ENCODE data around the gene HEPN1. TPM values are rescaled to one million over a fixed set of nuclear protein-coding genes. Genes with fewer than 3 reads are reported as not detected.

HEPN1 gene
- polyA plus RNA-seq, 2 of the 4 experiments (the other 2 are of a cell fraction), result not detected

DNA sequence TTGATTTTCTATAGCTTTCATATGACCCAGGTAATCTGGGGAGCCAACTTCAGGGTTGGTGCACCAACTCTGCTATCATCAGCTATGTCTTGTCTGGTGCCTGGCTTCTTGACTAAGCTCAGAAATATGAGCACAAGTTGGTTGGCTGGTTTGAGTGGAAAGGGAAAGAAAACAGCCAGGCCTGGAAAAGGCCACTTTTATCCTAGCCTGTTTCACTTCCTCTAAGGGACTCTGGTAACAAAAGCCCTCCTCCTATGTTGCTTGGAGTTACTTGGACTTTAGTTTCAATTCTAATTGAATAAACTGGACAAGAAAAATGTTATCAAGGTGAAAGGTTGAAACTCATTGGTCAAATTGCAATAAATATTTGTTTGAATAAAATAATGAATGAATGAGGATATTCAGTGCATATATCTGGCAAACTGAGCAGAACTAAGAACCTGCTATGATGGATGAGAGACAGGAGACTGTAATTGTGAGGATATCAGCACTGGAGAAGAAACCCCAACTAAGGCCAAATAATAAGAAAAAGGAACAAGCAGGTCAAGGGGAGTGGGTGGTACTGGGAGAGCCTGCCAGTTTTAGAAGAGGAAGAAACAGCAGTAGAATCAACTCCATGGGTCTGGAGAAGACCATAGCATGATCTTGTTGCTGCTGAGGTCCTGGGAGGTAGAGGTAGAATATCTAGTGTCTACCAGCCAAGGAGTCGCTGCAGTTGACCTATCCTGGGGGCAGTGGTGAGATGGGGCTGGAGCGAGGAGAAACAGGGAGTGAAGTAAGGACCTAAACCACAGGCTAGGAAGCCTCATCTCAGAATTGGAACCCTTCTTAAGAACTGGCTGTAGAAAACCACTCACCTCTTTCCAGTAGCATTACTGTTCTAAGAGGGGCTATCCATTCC lies 29.6 kb upstream of the HEPN1 start:
- Histone ChIP-seq H3K4me3 (no peak overlapping the region), H3K4me1 (no peaks in the 10 kb centered on the region), H3K4me2 (no peak overlapping the region), H3K27ac (no peak overlapping the region), H3K9me3 (no peaks in the 10 kb centered on the region)
- TF ChIP-seq MAFK (IDR thresholded peaks at IDR 0.05; ENCODE audit: partially characterized antibody) (no peak), CHD2 (IDR thresholded peaks at IDR 0.05; ENCODE audit: low read length, partially characterized antibody) (no peak), EHMT2 (IDR thresholded peaks at IDR 0.05; ENCODE audit: low read depth) (no peak), FOSB (CRISPR knock-in tag; IDR thresholded peaks at IDR 0.05) (no peak), NFE2L2 (conservative IDR thresholded peaks at IDR 0.05; ENCODE audit: low read length) (no peak), RNF2 (IDR thresholded peaks at IDR 0.05; ENCODE audit: borderline replicate concordance, low read depth) (no peak), RFX5 (IDR thresholded peaks at IDR 0.05) (no peak), JUN (IDR thresholded peaks at IDR 0.05) (no peak), JUNB (IDR thresholded peaks at IDR 0.05) (no peak), ESRRA (IDR thresholded peaks at IDR 0.05; ENCODE audit: borderline replicate concordance, low read length) (no peak), KDM1A (IDR thresholded peaks at IDR 0.05; ENCODE audit: low read depth) (no peak), CBX2 (IDR thresholded peaks at IDR 0.05; ENCODE audit: borderline replicate concordance, low read depth) (no peak), MYC (IDR thresholded peaks at IDR 0.05; ENCODE audit: borderline replicate concordance, low read length) (no peak), NPAS2 (CRISPR knock-in tag; IDR thresholded peaks at IDR 0.05; ENCODE audit: borderline replicate concordance) (no peak), HDAC2 (IDR thresholded peaks at IDR 0.05) (no peak)
- TF ChIP-seq, protein P1, sequence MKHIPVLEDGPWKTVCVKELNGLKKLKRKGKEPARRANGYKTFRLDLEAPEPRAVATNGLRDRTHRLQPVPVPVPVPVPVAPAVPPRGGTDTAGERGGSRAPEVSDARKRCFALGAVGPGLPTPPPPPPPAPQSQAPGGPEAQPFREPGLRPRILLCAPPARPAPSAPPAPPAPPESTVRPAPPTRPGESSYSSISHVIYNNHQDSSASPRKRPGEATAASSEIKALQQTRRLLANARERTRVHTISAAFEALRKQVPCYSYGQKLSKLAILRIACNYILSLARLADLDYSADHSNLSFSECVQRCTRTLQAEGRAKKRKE (CRISPR knock-in tag; IDR thresholded peaks at IDR 0.05; ENCODE audit: low read depth), result no peak
- ChIA-PET POLR2A (interaction anchor here (1.8 kb wide), 1 partner anchor 13 kb away, joined by 5 read pairs; no protein-coding TSS in a partner anchor), CTCF (interaction anchor here (0.7 to 1.9 kb wide), 2 partner anchors 23 to 490 kb away, joined by 3 to 9 read pairs; no protein-coding TSS in a partner anchor)
- FAIRE-seq, result no peak
- ATAC-seq, result no peak
- no peak for DNase-seq (ENCODE audit: low read depth in 1 of 2, low spot score in 1 of 2)
- WGBS (ENCODE audit: missing lambda C conversion rate), result 29% methylated on average over 2 of the region's 2 CpGs

DNA sequence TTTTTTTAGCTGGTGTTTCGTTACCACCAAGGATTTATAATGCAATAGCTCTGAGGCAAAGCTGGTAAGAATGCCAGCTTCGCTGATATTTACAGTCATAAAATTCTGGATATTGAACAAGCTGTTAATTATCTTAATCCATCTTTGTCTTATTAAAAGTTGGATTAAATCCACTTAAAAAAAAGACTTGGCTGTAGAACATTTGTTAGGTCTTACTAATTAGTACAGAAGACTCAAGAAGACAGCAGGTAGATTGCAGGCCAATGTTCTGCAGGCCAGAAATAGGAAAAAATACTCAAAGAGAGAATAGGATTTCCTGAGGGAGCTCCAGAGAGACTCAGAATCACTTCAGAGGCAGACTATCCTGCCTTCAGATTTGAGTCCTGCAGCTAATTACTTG lies 28.9 kb upstream of the HEPN1 start:
- FAIRE-seq (no peak), ATAC-seq (no peak)
- 32% methylated on average over 2 of the region's 2 CpGs for WGBS (ENCODE audit: missing lambda C conversion rate)
- TF ChIP-seq JUN (IDR thresholded peaks at IDR 0.05), result no peak
- TF ChIP-seq, protein P2, sequence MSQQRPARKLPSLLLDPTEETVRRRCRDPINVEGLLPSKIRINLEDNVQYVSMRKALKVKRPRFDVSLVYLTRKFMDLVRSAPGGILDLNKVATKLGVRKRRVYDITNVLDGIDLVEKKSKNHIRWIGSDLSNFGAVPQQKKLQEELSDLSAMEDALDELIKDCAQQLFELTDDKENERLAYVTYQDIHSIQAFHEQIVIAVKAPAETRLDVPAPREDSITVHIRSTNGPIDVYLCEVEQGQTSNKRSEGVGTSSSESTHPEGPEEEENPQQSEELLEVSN (IDR thresholded peaks at IDR 0.05; ENCODE audit: borderline replicate concordance, low read depth), result no peak
- TF ChIP-seq ZFP36 (IDR thresholded peaks at IDR 0.05; ENCODE audit: borderline replicate concordance, partially characterized antibody), result no peak
- TF ChIP-seq, protein P3, sequence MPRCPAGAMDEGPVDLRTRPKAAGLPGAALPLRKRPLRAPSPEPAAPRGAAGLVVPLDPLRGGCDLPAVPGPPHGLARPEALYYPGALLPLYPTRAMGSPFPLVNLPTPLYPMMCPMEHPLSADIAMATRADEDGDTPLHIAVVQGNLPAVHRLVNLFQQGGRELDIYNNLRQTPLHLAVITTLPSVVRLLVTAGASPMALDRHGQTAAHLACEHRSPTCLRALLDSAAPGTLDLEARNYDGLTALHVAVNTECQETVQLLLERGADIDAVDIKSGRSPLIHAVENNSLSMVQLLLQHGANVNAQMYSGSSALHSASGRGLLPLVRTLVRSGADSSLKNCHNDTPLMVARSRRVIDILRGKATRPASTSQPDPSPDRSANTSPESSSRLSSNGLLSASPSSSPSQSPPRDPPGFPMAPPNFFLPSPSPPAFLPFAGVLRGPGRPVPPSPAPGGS (IDR thresholded peaks at IDR 0.05), result no peak
- no peak for TF ChIP-seq HOXB5 (CRISPR knock-in tag; IDR thresholded peaks at IDR 0.05)
- no peak for TF ChIP-seq RNF2 (IDR thresholded peaks at IDR 0.05; ENCODE audit: borderline replicate concordance, low read depth)
- TF ChIP-seq, protein P4, sequence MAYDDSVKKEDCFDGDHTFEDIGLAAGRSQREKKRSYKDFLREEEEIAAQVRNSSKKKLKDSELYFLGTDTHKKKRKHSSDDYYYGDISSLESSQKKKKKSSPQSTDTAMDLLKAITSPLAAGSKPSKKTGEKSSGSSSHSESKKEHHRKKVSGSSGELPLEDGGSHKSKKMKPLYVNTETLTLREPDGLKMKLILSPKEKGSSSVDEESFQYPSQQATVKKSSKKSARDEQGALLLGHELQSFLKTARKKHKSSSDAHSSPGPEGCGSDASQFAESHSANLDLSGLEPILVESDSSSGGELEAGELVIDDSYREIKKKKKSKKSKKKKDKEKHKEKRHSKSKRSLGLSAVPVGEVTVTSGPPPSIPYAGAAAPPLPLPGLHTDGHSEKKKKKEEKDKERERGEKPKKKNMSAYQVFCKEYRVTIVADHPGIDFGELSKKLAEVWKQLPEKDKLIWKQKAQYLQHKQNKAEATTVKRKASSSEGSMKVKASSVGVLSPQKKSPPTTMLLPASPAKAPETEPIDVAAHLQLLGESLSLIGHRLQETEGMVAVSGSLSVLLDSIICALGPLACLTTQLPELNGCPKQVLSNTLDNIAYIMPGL (CRISPR knock-in tag; IDR thresholded peaks at IDR 0.05; ENCODE audit: borderline replicate concordance), result no peak
- TF ChIP-seq ESRRA (IDR thresholded peaks at IDR 0.05; ENCODE audit: borderline replicate concordance, low read length), result no peak
- no peak for TF ChIP-seq RCOR1 (IDR thresholded peaks at IDR 0.05; ENCODE audit: low read depth, low read length)
- no peak for TF ChIP-seq RAD21 (conservative IDR thresholded peaks at IDR 0.05 in 1 of 2, IDR thresholded peaks at IDR 0.05 in 1 of 2)
- no peak for TF ChIP-seq CHD4 (IDR thresholded peaks at IDR 0.05; ENCODE audit: borderline replicate concordance)
- no peak for TF ChIP-seq CTCF (IDR thresholded peaks at IDR 0.05)
- TF ChIP-seq FOXS1 (CRISPR knock-in tag; IDR thresholded peaks at IDR 0.05), result no peak
- TF ChIP-seq ZNF302 (CRISPR knock-in tag; IDR thresholded peaks at IDR 0.05), result no peak
- TF ChIP-seq CHD2 (IDR thresholded peaks at IDR 0.05; ENCODE audit: low read length, partially characterized antibody), result no peak
- TF ChIP-seq, protein P5, sequence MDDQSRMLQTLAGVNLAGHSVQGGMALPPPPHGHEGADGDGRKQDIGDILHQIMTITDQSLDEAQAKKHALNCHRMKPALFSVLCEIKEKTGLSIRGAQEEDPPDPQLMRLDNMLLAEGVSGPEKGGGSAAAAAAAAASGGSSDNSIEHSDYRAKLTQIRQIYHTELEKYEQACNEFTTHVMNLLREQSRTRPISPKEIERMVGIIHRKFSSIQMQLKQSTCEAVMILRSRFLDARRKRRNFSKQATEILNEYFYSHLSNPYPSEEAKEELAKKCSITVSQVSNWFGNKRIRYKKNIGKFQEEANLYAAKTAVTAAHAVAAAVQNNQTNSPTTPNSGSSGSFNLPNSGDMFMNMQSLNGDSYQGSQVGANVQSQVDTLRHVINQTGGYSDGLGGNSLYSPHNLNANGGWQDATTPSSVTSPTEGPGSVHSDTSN (IDR thresholded peaks at IDR 0.05), result no peak
- no peak for TF ChIP-seq JUNB (IDR thresholded peaks at IDR 0.05)
- no peak for TF ChIP-seq POLR2A (IDR thresholded peaks at IDR 0.05; ENCODE audit: low read length)

More for the DNA sequence above, 28.9 kb upstream of the HEPN1 start:
- H3K4me1 ChIP-seq, result no peaks in the 10 kb centered on the region
- no peak for DNase-seq (ENCODE audit: low read depth in 1 of 2, low spot score in 1 of 2)
- CTCF ChIA-PET, result interaction anchor here (1.0 to 1.9 kb wide), 3 partner anchors 11 to 23 kb away, joined by 3 to 9 read pairs (median 4); no protein-coding TSS in a partner anchor
- no peaks in the 10 kb centered on the region for H3K9me3 ChIP-seq
- POLR2A ChIA-PET, result interaction anchor here (1.8 kb wide), 1 partner anchor 14 kb away, joined by 5 read pairs; no protein-coding TSS in a partner anchor
- no peak overlapping the region for H3K27ac ChIP-seq
- no peak overlapping the region for H3K4me2 ChIP-seq
- H3K4me3 ChIP-seq, result no peak overlapping the region
